Inflammatory macrophage (primary cell): ENCODE data around the gene CHRND.

Source experiments
- DNase-seq, 2 donors: peaks; one replicate each; pipeline ENCODE4 v3.0.0-alpha.2; 2020 to 2022

Gene CHRND

DNA sequence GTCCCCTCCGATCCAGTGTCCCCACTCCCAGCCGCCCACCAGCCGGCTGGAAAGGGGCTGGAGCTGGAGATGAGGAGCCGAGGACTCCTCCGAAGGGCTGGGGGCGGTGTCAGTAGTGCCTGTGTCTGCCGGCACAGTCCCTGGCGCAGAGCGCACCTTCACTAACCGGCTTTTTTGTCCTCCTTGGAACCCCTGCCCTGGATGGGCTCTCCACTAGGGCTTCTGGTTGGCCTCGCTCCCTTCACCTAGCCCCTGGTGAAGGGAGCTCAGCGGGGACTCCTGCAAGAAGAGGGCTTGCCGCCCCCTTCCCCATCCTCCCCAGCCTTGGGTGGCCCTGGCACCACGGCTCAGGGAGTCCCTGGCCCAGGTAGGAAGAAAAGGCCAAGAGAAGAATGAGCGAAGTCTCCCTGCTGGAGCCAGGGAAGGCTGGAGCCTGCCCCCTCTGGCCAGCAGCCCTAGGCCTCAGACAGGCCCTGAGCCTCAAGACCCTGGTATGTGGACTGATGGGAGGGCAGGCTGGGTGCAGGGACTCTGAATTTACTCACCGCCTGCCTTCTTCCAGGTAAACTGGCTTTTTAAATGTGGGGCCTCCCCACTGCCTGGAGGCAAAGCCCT, 37.8 kb upstream of the CHRND start:
- no peak for DNase-seq

DNA sequence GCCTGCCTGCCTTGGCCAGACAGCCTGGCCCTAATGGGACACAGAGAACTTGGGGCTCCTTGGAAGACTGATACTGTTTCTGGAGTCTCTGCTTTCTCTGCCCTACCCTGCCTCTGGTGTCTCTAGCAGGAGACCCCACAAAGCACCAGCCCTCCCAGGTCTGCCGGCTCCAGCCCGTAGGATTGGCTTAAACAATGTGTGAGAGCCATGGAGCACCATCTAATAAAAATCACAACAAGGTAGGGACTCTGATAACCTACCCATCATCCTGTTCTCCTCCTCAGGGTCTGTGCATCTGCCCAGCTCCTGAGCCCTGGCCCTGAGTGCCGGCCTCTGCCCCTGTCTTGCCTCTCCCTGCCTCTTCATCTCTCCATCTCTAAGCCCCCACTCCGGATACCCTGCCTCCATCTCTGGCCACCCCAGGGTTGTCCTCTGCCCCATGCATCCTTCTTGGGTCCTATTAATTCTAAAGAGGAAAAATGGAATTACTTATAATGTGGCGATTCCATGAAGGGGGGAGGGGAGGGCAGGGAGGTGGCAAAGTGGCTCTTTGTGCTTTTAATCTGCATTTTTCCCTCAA, 37.1 kb upstream of the CHRND start:
- no peak for DNase-seq

DNA sequence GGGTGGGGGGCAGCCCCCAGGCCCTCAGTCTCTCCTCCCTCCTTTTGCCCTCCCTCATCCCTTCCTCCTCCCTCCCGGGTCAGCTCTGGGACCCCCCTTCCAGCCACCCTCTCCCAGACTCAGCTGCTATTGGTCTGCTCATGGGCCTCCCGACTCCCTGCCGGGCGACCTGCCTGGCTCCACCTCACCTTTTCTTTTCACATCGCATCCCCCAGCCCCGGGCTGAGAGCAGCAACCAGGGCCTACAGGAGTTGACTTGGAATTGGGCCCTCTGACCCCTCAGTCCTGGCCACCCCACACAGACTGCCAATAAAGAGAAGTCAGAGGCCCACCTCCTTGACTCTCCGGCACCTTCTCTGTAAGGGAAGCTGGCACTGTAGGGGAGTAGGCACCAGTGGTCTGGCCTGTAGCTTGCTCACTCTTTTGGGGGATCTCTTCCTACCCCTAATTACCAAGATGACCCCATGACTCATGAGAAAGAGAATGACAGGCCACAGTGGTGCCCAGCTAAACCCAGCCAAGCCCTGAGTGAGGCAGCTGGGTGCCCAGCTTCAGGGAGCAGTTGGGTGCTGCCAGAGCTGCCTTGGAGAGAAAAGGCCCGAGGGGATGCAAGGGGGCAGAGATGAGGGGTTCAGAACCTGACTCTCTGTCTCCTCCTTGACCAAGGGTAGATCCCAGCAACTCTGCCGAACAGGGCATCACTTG, 36.3 kb upstream of the CHRND start:
- DNase-seq: no peak

DNA sequence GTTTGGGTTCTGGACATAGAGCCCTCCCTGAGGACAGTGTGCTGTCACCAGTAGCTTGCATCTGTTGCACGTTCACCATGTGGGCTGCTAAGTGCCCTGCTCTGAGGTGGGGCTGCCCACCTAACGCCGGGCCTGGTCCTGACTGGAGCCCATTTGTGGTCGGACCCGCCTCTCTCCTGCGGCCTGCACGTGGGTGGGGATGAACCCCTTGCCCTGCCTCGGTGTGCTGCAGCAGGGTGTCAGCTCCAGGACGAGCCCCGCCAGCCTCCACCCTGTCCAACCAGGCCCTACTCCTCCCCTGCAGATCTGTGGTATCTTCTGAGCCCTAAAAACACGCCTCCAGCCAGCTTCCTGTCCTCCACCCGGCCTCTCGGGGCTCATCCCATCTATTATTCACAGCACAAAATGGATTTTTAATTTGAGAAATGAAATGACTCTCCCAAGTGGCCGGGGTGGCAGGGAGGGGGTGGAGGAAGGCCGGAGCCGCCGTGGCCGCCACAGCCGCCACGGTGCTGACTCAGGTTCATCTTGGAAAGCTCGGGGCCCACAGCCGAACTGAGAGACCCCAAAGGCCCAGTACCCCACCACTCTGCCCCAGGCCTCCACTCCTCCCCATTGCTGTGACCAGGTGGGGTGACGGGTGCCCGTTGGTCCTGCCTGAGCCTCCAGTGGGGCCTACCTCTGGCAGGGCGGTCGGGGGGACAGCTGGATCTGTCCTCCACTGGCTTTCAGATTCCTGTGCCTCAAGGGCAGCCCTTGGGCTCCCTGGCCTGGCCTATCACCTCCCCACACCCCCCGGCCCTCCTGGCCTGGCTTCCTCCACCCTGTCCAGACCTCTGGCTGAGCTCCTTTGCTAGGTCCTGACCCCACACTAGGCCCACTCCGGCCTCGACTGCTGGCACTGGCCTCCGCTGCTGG, 35.5 kb upstream of the CHRND start:
- DNase-seq: no peak

DNA sequence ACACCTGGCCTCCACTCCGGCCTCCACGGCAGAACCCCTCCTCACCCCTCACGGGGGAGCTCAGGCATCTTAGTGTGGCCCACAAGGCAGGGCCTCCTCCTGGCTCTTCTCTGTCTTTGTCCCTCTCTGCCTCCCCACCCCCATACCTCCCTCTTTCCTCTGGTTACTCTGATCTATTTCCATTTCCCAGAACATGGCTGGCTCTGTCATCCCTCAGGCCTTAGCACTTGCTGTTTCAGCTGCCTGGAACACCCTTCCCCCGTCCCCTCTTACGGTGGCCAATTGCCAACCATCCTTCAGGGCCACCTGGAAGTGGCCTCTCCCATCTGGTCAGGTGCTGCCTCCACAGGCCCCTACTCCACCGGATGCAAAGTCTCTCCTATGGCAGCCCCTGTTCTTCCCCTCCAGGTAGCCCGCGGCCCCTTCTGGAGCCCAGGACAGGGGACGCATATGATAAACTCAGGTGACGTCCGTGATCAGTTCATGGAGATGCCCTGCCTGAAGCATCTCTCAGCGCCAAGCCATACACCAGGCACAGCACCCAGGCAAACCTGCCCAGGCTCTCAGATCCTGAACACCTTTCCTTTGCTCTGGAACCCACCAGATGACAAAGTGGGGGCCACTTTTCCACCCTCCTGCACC, 34.7 kb upstream of the CHRND start:
- DNase-seq: no peak

DNA sequence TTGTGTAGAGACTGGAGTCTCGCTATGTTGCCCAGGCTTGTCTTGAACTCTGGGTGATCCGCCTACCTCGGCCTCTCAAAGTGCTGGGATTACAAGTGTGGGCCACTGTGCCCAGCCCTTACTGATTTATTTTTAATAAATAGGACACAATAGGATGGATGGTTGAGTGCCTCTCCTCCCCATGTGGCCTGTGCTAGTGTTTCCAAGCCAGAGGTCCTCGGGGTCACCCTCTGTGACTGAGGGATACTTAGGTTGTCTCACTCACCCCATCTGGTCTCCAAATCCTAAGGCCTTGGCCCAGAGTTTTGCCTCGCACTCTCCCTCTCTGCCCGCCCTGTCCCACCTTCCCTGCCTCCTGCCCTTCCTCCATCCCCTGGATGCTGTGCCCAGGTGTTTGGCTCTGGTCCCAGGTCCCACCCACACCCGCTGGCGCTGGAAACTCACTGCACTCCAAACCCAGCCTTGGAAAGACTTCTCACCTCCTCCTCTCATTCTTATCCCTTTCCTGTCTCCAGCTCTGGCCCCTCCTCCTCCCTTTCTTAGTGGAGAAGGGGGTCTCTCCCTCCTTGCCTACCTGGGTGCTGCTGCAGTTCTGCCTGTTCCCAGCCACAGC, 33.6 kb upstream of the CHRND start:
- DNase-seq: no peak

DNA sequence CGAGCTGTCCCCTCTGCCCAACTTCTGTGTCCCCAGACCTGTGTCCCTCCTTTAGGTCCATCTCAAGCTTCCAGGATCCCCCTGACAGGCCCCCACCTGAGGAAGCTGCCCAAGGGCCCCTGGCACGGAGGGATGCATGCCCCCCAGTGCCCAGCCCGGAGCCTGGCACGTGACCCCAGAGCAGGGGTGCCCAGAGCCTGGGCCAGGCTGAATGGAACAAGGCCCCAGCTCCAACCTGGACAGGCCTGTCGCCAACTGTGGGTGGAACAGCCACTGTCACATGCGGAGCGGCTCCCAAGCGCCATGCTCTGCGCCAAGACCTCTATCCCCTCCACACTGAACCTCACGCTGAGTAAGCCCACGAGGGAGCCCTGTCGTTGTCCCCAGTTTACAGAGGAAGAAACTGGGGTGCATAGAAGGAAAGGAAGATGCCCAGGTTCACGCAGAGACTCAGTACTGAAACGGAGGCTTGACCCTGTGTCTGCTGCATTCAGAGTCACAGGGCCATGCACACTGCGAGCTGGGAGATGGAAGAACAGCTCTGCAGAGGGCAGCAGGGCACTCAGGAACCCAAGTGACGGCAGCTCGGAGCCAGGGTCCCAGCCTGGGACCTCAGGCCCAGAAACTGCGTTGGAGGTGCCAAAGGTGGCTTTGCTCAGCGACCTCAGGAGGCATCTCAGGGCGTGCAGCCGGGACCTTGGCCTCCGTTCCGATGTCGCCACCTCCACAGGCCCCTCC, 32.8 kb upstream of the CHRND start:
- DNase-seq: no peak

DNA sequence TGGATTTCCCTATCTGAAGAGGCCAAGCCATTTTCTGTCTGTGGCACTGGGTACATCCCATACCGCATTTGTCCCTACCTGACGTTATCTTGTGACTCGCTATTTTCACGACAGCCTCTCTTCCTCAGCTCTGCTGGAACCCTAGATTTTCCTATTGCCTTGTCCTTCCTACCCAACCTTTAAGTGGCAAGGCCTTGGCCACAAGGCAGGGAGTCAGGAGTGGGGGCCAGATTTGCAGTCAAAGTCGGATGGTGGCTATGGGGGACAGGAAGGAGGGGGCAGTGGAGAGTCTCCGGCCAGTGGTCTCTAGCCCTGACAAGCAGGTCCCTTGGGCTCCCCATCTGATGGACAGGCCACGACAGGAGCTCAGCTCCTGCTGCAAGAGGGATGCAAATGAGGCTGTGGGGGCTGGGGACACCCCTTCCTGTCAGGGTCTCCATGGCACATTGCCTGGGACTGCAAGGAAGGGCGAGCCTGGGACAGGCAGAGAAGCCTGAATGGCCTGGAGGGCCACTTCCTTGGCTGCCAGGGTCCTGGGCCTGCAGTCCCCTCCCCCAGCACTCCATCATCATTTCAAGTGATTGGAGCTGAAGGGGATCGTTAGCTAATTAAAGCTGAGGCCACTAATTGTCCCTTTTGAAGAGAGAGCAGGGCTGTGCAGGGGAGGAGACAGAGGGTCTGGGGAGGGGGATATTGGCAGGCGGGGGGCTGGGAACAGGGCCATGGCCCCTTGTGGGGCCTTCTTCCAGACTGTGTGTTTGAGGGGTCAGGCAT, 32.1 kb upstream of the CHRND start:
- DNase-seq: no peak

DNA sequence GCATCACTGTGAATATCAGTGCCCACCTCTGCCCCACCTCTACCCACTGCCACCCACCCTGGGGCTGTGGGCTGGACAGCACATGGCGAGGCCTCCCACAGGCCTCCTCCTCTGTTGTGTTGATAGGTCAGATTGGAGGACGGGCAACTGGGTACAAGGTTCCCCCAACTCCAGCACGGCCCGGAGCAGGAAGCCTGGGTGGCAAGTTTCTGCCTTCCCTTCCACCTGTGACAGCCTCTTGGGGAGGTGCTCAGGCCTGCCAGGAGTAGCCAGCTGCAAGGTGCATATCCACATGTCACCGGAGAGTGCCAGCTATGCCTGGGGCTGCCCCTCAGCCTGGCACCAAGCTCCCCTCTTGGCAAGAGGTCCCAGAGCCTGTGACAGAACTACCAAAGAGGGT, 31.4 kb upstream of the CHRND start:
- no peak for DNase-seq

DNA sequence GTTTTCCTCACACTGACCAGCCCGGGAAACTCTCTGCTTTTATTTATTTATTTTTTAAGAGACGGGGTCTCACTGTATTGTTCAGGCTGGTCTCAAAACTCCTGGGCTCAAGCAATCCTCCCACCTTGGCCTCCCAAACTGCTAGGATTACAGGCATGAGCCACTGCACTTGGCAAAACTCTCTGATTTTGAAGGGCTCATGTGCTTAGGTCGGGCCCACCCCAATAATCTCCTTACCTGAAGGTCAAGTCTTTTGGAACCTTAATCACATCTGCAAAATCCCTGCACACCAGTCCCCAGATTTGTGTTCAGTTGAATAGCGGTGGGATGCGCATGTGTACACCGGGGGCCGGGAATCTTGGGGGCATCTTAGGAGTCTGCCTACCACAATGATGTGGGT, 30.7 kb upstream of the CHRND start:
- no peak for DNase-seq

DNA sequence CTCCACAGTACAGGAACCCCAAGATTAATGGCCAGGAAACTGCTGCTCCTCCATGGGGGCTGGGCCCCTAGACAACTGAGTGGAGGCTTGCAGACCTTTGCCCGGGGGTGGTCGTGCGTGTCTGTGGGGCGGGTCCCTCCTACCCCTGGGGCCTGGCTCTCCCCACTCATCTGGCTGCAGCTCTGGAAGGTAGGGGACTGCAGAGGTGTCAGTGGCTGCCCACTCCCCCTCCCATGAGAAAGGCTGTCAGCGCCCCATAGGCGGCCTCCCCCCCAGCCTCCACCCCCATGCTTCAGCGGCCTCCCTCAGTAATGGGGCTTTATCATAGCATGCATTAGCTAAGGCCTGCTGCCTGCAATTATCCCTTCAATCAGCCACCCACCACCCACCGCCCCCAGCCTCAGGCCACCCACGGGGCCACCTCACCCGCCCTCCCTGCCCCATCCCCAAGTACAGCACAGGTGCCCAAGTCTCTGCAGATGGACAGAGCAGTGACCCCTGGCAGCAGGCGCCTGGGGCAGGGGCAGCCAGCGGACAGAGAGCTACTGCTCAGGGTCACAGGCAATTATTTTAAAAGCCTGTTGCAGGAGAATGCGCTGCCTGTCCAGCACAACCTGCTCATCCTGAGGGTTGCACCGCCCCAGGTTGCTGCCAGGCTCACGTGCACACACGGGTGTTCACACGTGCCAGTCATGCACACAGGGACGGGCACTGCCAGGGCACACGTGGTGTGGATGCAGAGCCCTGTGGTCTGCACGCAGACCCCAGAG, 29.3 kb upstream of the CHRND start:
- no peak for DNase-seq

DNA sequence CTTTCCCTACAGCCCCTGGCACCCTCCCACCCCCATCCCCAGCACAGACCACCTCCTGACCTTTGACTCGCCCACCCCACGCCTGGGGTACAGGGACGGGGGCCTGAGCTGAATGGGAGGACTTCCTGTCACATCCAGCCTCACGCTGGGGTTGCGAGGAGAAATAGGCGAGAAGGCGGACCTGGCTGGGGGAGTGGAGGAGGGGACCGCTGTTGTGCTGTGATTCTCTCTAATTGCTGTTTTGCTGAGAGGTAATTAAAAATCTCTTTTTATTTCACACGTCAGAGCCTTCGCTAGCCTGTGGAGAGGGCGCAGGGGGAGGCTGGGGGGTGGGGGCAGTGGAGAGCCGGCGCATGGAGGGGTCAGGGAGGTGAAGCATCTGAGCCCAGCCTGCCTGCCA, 28.6 kb upstream of the CHRND start:
- no peak for DNase-seq

DNA sequence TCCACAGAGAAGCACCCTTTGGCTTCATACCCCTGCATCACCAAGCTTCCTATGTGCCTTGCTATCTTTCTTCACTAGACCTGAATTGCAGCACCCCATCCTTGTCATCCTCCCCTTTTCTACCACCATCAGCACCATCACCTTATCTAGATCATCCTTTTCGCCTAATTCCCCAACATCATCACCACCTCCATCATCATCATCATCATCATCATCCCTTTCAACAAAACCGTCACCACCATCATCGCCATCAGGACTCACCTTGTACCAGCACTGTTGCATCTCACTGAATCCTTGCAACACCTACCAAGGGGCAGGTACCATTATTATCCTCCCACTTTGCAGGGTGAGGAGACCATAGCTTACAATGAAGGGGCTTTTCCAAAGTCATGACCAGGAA, 27.5 kb upstream of the CHRND start:
- no peak for DNase-seq

DNA sequence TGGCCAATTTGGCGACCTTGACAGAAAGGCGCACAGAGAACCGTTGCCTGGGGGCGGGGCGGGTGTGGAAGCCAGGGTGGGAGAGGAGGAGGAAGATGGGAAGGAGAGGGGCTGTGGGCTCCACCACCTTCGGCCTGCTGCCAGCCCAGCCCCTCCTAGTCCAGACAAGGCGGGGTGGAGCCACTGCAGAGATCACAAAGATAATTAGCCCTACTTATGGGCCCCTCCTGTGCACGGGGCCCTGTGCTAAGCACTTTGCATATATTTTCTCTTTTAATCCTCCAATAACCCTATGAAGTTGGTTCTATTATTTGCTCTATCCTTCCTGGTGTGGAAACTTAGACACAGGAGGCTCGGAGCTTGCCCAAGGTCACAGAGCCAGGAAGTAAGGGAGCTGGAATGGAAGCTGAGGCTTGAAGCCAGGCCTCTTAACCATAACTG, 24.6 kb upstream of the CHRND start:
- DNase-seq: no peak

DNA sequence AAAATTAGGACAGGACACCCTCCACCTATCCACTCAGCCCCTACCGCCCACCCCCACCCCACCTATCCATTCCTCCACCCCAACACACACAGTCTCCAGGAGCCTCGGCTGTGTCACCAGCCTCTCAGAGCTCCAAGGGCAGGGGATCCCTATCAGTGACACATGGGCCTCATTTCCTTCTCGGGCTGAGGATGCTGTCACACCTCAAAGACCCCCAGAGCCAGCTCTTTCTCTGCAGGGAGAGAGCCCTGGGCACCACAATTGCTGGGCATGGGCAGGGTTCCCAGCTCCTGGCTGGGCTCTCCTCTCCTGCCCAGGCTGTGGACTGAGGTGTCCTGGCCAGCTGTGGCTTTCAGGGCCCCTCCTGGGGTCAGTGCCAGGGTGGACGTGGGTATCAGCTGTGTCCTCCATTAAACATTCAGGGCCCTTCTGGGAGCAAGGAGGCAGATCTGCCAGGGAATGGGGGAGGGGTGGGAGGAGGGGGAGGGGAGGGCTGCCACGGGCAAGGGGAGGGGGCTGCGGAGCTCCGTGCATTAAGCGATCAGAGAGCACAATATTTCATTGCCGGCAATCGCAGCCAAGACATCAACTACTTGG, 24.1 kb upstream of the CHRND start:
- no peak for DNase-seq

DNA sequence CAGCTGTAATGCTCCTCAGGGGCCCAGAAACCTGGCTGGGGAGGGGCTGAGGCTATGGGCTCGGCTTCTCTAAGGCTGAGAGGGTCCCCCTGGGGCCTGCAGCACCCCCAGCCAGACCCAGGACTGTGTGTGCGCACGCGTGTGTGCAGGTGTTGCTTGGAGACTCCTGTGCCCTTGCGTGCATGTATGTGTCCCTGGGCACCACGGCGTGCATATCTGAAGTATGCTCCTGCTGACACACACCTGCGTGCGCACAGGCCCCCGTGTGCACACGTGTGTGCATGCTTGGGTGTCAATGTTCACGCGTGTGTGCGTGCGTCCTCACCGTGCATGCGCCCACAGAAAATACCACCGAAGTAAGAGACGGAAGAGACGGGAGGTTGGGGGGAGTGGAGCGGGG, 23.4 kb upstream of the CHRND start:
- DNase-seq: no peak

DNA sequence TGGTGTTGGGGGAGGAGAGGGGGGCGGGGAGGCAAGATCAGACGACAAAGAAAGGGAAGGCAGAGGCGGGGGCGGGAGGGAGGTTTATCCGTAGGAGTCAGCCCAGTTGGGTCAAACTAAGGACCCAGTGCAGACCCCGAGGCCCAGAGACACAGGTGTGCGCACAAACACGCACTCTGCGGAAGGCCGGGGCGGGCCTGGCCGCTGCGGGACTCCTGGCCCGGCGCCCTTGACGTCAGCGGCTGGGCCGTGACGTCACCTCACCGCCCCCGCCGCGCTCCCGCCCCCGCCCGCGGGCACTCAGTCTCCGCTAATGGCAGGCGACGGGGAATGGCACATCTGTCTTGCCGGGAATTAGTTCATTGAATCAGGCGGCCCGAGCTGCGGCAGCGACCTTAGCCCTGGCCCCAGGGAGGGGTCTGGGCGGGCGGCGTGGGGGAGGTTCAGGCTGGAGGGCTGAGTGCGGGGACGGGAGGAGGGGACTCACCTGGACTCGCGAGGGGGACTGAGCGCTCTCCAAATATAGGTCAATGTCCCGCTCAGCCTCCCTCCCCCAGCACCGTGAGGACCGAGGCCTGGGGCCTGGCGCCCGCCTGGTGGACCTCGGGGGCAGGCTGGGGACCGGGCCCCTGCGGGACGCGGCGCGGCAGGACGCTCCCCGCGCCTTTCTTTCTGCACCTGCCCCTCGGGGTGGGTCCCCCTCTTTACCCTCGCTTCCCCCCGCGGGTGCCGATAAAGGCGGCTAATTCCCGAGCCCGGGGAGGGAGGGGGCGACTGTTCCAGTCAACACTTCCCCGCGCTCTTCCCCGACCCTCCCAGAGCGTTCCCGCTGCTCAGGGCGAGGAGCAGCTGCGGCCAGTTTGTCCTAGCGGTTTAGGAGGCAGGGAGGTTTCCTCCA, 22.8 kb upstream of the CHRND start:
- peak in 1 of 2 donors; percentile 8 for DNase-seq

DNA sequence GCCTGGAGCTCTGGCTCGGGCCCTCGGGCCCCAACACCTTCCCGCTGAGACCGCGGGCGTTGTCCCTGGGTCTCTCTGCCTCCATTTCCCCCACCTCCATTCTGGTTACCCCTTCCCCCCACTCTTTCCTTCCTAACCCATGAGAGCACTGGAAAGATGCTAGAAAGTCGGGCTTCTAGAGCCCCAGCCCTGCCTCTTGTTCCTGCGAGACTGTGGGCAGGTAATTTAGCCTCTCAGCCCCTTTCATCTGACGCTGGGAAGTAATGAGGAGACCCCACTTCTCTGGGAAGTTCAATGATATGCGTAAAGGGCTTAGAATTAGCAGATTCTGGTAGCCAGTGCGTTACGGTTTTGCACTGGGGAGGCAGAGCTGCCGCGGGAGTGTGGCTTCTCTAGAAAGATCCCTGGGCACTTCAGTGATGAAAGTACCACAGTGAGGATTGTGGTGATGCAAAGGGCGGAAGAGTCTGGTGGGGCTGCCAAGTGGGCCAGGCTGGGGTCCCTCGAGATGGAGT, 22.1 kb upstream of the CHRND start:
- no peak for DNase-seq
